Subcutaneous adipose tissue (tissue), 4 donors: ENCODE measurements around the gene ADGRL4. TPM values are rescaled to one million over a fixed set of nuclear protein-coding genes. Genes with fewer than 3 reads are reported as not detected.

Source experiments
- total RNA-seq, 4 donors: library from RNA; depleted of rRNA; stranded (reverse); fragments of >200 nt; gene quantifications; one replicate each; pipeline ENCODE4 v1.1.0, GENCODE V29; 2016
- TF ChIP-seq, protein P1 (sequence below): fragments of 450-650 bp; IDR thresholded peaks from one replicate; pipeline ENCODE4 v1.5.1; 2016; ENCODE audit warnings: low read depth, mild to moderate bottlenecking, control low read depth, antibody characterized with exemption, moderate library complexity

Gene ADGRL4
- total RNA-seq, 4 donors from 2014 or later = 52.7 to 150 (median 89.3) TPM

DNA sequence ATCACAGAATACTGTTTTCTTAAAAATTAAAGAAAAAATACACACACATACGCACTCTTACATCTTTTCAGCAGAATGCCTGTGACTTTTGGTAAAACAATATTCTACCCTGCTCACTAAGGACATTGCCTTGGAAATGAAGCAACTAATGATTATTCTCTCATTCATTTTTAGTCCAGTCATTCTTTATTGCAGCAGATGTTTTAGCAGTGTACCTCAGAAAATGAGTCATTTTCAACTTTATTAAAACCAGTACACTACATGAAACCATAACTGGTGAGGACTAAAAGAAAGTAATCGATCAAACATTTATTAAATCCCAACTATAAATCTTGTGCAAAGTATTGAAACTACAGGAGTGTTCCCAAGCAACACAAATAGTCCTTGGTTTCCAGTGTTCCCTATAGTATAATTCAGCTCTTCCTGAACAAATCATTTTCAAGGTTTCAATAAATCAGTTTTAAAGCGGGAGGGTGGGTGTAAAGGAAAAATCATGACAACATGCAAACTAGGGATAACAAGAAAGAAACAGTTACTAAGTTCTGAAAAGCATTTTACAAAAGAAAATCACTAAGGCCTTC lies 114.2 kb downstream of the ADGRL4 start:
- TF ChIP-seq, protein P1, sequence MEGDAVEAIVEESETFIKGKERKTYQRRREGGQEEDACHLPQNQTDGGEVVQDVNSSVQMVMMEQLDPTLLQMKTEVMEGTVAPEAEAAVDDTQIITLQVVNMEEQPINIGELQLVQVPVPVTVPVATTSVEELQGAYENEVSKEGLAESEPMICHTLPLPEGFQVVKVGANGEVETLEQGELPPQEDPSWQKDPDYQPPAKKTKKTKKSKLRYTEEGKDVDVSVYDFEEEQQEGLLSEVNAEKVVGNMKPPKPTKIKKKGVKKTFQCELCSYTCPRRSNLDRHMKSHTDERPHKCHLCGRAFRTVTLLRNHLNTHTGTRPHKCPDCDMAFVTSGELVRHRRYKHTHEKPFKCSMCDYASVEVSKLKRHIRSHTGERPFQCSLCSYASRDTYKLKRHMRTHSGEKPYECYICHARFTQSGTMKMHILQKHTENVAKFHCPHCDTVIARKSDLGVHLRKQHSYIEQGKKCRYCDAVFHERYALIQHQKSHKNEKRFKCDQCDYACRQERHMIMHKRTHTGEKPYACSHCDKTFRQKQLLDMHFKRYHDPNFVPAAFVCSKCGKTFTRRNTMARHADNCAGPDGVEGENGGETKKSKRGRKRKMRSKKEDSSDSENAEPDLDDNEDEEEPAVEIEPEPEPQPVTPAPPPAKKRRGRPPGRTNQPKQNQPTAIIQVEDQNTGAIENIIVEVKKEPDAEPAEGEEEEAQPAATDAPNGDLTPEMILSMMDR = no peak

DNA sequence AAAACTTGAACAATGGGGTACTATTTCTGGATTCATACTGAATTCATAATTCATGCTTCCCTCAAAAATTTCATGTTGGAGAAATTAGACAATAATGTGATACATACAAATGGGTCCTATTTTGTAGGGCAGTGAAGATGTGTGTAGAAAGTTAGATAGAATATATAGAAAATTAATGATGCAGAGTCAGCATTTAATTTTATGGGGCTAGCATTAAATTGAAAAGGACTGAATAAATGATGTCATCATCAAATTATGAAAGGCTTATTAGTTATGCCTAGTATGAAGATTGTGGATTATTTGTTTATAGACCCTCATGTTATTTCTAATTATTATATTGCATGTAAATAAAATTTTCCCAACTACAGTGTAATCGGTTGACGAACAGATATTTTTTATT lies 119.1 kb downstream of the ADGRL4 start:
- TF ChIP-seq, protein P1 = no peak

DNA sequence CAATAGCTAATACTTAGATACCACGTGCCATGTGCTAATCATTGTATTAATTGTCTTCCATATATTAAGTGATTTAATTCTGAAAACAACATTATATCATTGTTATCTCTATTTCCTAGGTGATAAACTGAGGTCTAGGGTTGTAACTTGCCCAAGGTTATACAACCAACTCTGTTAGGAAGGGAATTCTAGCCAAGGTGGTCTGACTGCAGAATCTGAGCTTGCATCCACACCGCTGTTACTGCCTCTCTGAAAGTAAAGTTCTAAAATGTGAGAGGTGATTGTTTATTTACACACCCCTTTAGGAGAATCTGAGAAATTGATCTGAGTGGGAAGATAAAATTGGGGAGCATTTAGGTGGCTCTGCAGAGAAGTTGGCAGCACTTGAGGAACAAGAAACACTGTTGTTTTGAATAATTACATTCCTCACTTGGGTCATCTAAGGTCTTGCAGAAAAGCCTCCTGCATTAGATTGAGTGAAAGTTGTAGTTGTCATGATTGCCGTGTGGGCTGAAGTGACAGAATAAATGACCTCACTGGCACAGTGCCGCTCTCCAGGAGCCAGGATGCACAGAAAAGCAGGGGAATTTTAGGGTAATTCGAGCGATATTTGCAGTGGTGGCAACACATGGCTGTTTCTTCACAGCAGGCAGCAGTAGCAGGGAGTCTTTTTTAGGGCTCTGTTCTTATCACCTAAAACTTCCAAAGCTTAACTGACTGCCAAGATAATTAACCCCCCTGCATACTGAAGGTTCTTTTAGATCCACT lies 121.7 kb downstream of the ADGRL4 start:
- TF ChIP-seq, protein P1 = no peak

DNA sequence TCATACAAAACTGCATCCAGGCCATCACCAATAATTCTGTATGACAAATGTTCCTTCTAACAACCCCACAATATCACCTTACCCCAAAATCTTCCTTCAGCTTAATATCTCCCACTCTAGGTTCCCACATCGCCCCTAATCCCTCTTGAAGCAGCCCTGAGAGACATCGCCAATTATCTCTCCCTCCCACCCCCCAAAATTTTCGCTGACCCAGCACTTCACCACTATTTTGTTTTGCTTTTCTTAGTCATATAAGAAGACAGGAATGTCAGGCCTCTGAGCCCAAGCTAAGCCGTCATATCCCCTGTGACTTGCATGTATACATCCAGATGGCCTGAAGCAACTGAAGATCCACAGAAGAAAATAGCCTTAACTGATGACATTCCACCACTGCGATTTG lies 126.3 kb downstream of the ADGRL4 start:
- TF ChIP-seq, protein P1 = no peak

DNA sequence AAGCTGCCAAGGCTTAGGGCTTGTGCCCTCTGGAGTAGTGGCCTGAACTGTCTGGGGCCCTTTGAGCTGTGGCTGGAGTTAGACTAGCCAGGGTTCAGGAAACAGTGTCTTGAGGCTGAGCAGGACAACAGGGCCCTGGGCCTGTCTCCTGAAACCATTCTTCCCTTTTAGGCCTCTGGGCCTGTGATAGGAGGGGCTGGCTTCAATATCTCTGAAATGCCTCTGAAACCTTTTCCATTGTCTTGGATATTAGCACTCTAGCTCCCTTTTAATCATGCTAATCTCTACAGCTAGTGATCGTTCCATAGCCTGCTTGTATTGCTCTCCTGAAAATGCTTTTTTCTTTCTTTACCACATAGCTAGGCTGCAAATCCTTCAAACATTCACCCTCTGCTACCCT lies 135.3 kb downstream of the ADGRL4 start:
- TF ChIP-seq, protein P1 = no peak

DNA sequence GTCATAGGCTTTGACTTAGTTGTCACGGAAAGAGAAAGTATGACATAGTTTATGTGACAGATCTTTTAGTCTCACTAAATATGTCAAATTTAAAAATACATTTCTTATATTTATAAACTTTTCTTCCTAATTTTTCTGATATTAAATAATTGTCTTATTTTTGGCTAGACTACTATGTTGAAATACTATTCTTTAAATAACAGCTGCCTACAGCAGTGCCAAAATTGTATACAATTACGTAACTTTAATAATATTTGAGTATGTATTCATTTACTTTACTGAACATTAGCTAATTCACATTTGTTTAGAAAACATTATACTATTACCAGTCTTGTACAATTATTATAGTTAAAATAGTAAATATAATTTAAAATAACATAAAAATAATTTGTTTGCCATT lies 137.4 kb downstream of the ADGRL4 start:
- TF ChIP-seq, protein P1 = no peak

DNA sequence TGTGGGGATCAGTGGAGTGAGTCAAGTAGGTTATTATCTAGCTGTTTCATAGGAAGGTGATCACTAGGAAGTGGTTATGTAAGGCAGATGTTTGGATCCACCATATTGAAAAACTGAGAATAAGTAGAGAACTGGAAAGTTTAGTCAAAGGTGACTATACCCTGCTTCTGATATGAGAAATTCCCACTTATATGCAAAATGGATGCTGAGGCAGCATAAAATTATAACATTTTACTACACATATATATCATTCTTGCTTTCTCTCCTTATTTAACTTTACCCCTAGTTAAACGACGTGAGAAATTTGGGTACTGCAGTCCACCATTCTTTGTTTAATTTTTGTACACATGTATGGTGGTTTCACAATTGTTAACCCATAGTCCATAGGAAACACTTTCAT lies 142.4 kb downstream of the ADGRL4 start:
- TF ChIP-seq, protein P1 = no peak
